ENCODE data around the gene GTPBP4. TPM values are rescaled to one million over a fixed set of nuclear protein-coding genes. Genes with fewer than 3 reads are reported as not detected.

Gene GTPBP4
- polyA plus RNA-seq, 1 donor from 2014 or later, result 24.9 TPM

Other genes starting within 250 kb of the GTPBP4 start
- gene LARP4B, start 56.7 kb upstream of the GTPBP4 start, polyA plus RNA-seq (ENCODE audit: insufficient read depth, low read depth, low replicate concordance), result 25.5 TPM
- not detected for gene IDI2, start 37.4 kb downstream of the GTPBP4 start, polyA plus RNA-seq (ENCODE audit: insufficient read depth, low read depth, low replicate concordance)
- gene IDI1, start 60.7 kb downstream of the GTPBP4 start, polyA plus RNA-seq (ENCODE audit: insufficient read depth, low read depth, low replicate concordance), result 34.8 TPM
- 7.2 TPM for gene WDR37, start 68.0 kb downstream of the GTPBP4 start, polyA plus RNA-seq (ENCODE audit: insufficient read depth, low read depth, low replicate concordance)